Caco-2 (cell line): ENCODE data around the gene ZNF500. TPM values are rescaled to one million over a fixed set of nuclear protein-coding genes. Genes with fewer than 3 reads are reported as not detected.

Experiments
- BruUV-seq: library from RNA; stranded (reverse); fragments of 400-500 nt; replicated peaks from 2 replicates; lab custom pipeline; 2021; lab: Mats Ljungman, UMichigan
- CTCF ChIA-PET: fragments of 300-600 bp; sonication (Branson Sonifier 250); formaldehyde crosslinking; loops from one replicate; lab custom pipeline; 2022; ENCODE audit warnings: antibody characterized with exemption; lab: Charles Lee
- POLR2A ChIA-PET: fragments of 300-600 bp; sonication (Branson Sonifier 250); formaldehyde crosslinking; loops from one replicate; lab custom pipeline; 2022; ENCODE audit warnings: antibody characterized with exemption; lab: Charles Lee
- DNase-seq, 2 experiments: peaks; one replicate each; pipeline versions ENCODE4 v3.0.0 to v3.0.0-alpha.2; 2020 to 2022
- H3K27me3 ChIP-seq: replicated peaks from 2 replicates; pipeline ENCODE4 v1.6.0; 2011; ENCODE audit warnings: low read length; ENCODE audit not compliant: control insufficient read depth, insufficient read depth
- H3K36me3 ChIP-seq: 2 replicates; pipeline ENCODE4 v1.5.1; 2011; ENCODE audit warnings: low read length; ENCODE audit not compliant: control insufficient read depth, insufficient read depth
- H3K4me1 ChIP-seq: fragments of 250-450 bp; sonication (Bioruptor Pico); 2 replicates; pipeline ENCODE4 v1.5.1; 2020; ENCODE audit warnings: mild to moderate bottlenecking
- H3K4me3 ChIP-seq: 2 replicates; pipeline ENCODE4 v1.5.1; 2011; ENCODE audit warnings: low read depth, mild to moderate bottlenecking, control low read depth, low read length
- H3K9me3 ChIP-seq: fragments of 250-450 bp; sonication (Bioruptor Pico); 2 replicates; pipeline ENCODE4 v1.5.1; 2020; ENCODE audit warnings: mild to moderate bottlenecking, moderate library complexity
- H3K27ac Mint-ChIP-seq: one replicate; pipeline ENCODE4 v1.8.0; 2022; ENCODE audit warnings: mixed read lengths; ENCODE audit not compliant: unreplicated experiment
- H3K27me3 Mint-ChIP-seq: one replicate; pipeline ENCODE4 v1.8.0; 2022; ENCODE audit warnings: mixed read lengths; ENCODE audit not compliant: insufficient read depth, unreplicated experiment
- H3K36me3 Mint-ChIP-seq: one replicate; pipeline ENCODE4 v1.8.0; 2022; ENCODE audit warnings: mild to moderate bottlenecking, mixed read lengths; ENCODE audit not compliant: insufficient read depth, unreplicated experiment
- H3K4me1 Mint-ChIP-seq: one replicate; pipeline ENCODE4 v1.8.0; 2022; ENCODE audit warnings: low read depth, mixed read lengths; ENCODE audit not compliant: unreplicated experiment
- H3K4me3 Mint-ChIP-seq: one replicate; pipeline ENCODE4 v1.8.0; 2022; ENCODE audit warnings: mild to moderate bottlenecking, moderate library complexity, mixed read lengths; ENCODE audit not compliant: unreplicated experiment
- H3K9me3 Mint-ChIP-seq: one replicate; pipeline ENCODE4 v1.8.0; 2022; ENCODE audit warnings: mixed read lengths; ENCODE audit not compliant: unreplicated experiment
- CTCF ChIP-seq, 2 experiments: fragments of 200-600 bp in 1 of 2; IDR thresholded peaks; 1 replicate in 1 of 2; 2 replicates in 1 of 2; pipeline versions ENCODE4 v1.5.1 to v1.8.0; 2011 to 2022; ENCODE audit warnings: antibody characterized with exemption in 1 of 2, control low read depth in 1 of 2, inconsistent platforms in 1 of 2, low read depth in 1 of 2, low read length in 1 of 2, mild to moderate bottlenecking in 1 of 2, moderate library complexity in 1 of 2; ENCODE audit not compliant: insufficient read depth in 1 of 2, severe bottlenecking in 1 of 2, unreplicated experiment in 1 of 2
- intact Hi-C: fragments of 100-400 bp; cut with micrococcal nuclease; formaldehyde crosslinking; loops from one replicate; pipeline ENCODE4 v1.10.0; 2022; ENCODE audit not compliant: unreplicated experiment
- total RNA-seq: library from RNA; stranded (reverse); gene quantifications from 2 replicates; pipeline ENCODE4 v1.2.3, GENCODE V29; 2022

Gene ZNF500
- total RNA-seq, 1 experiment from 2014 or later: 12.9 TPM

- no peak for TF ChIP-seq CTCF (IDR thresholded peaks at IDR 0.05; ENCODE audit: insufficient read depth in 1 of 2, low read depth in 1 of 2, low read length in 1 of 2, severe bottlenecking in 1 of 2, unreplicated experiment in 1 of 2)
- H3K27ac Mint-ChIP-seq: peak within 1 kb of the TSS; percentile 99
- H3K9me3 Mint-ChIP-seq: no peaks in the 10 kb centered on the region
- no peaks in the 10 kb centered on the region for H3K4me1 Mint-ChIP-seq
- no TSS peak for BruUV-seq
- intact Hi-C loops: loop anchor here (2.0 kb wide), 3 partner anchors 35 to 225 kb away; partner anchors contain the start of genes ROGDI and SEC14L5
- ChIA-PET POLR2A (interaction anchor here (0.5 to 2.4 kb wide), 14 partner anchors 10 to 364 kb away, joined by 3 to 20 read pairs (median 4); partner anchors contain the start of genes CDIP1, MGRN1, NUDT16L1 and ROGDI), CTCF (interaction anchor here (0.6 to 1.7 kb wide), 11 partner anchors 17 to 224 kb away, joined by 3 to 10 read pairs (median 3); partner anchors contain the start of genes MGRN1, NUDT16L1, SEC14L5 and SEPTIN12)
- H3K27me3 Mint-ChIP-seq: no peaks in the 10 kb centered on the region
- Histone ChIP-seq H3K9me3 (no peaks in the 10 kb centered on the region), H3K4me3 (peak within 1 kb of the TSS; percentile 85), H3K36me3 (no peaks in the 10 kb centered on the region), H3K4me1 (peaks cover 4% of the 10 kb centered on the region; the same call in 1 of the 2 replicates), H3K27me3 (no peaks in the 10 kb centered on the region)
- H3K36me3 Mint-ChIP-seq: peaks cover 22% of the 10 kb centered on the region
- peak within 1 kb of the TSS; percentile 97 for H3K4me3 Mint-ChIP-seq
- peak; percentile 96 to 98 for DNase-seq
Observed at GRCh38 chr16:4734063-4734729, 32.8 kb downstream of the ZNF500 start, which contains the start of the genes ANKS3 and DNAAF8. Gene ANKS3, minus strand, starts transcription at chr16:4734271. Its CDS starts 4,122 bp downstream, at chr16:4730149. Gene DNAAF8, plus strand, starts transcription at chr16:4734537. Its CDS starts 1,978 bp downstream, at chr16:4736515.

DNA sequence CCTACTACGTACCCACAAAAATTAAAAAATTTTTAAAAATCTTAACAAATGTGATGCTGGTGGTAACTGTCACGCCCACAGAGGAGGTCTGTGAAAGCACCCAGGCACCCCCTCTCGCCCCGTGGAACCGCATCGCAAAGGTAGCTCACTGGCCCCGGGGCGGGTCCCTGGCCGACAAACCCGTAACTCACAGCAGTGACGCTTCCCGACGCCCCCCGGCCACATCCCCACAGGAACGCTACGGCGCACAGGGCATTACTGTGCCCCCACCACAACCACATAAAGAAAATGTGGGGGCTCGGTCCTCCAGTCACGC is 33.3 kb downstream of the ZNF500 start:
- intact Hi-C loops: loop anchor here (2.0 kb wide), 3 partner anchors 35 to 225 kb away; partner anchors contain the start of genes ROGDI and SEC14L5
- ChIA-PET CTCF (interaction anchor here (0.6 to 1.7 kb wide), 7 partner anchors 16 to 184 kb away, joined by 3 to 10 read pairs (median 4); partner anchors contain the start of genes MGRN1 and NUDT16L1), POLR2A (interaction anchor here (0.6 to 2.4 kb wide), 7 partner anchors 35 to 365 kb away, joined by 3 to 20 read pairs (median 10); partner anchors contain the start of genes CDIP1, NUDT16L1 and SEPTIN12)
- DNase-seq: no peak
- H3K27me3 ChIP-seq: no peaks in the 10 kb centered on the region
- Mint-ChIP-seq H3K4me3 (peak overlapping the region; percentile 97), H3K4me1 (no peaks in the 10 kb centered on the region), H3K9me3 (no peaks in the 10 kb centered on the region), H3K27ac (peak overlapping the region; percentile 99), H3K27me3 (no peaks in the 10 kb centered on the region), H3K36me3 (peaks cover 27% of the 10 kb centered on the region)
- TF ChIP-seq CTCF (IDR thresholded peaks at IDR 0.05; ENCODE audit: insufficient read depth in 1 of 2, low read depth in 1 of 2, low read length in 1 of 2, severe bottlenecking in 1 of 2, unreplicated experiment in 1 of 2): no peak
- no TSS peak for BruUV-seq
- peak overlapping the region; percentile 85 for H3K4me3 ChIP-seq
- peaks cover 4% of the 10 kb centered on the region; the same call in 1 of the 2 replicates for H3K4me1 ChIP-seq
- H3K9me3 ChIP-seq: no peaks in the 10 kb centered on the region
- H3K36me3 ChIP-seq: no peaks in the 10 kb centered on the region

GRCh38 chr16:4733211-4733742 is 33.7 kb downstream of the ZNF500 start:
- Histone ChIP-seq H3K4me1 (peaks cover 4% of the 10 kb centered on the region; the same call in 1 of the 2 replicates), H3K27me3 (no peaks in the 10 kb centered on the region), H3K9me3 (no peaks in the 10 kb centered on the region), H3K4me3 (peak overlapping the region; percentile 85), H3K36me3 (no peaks in the 10 kb centered on the region)
- peak overlapping the region; percentile 99 for H3K27ac Mint-ChIP-seq
- H3K36me3 Mint-ChIP-seq: peaks cover 31% of the 10 kb centered on the region
- BruUV-seq: no TSS peak
- peak overlapping the region; percentile 97 for H3K4me3 Mint-ChIP-seq
- H3K9me3 Mint-ChIP-seq: no peaks in the 10 kb centered on the region
- H3K27me3 Mint-ChIP-seq: no peaks in the 10 kb centered on the region
- CTCF ChIA-PET: interaction anchor here (0.9 to 1.7 kb wide), 2 partner anchors 83 to 117 kb away, joined by 3 to 6 read pairs; no protein-coding TSS in a partner anchor
- no peak for TF ChIP-seq CTCF (IDR thresholded peaks at IDR 0.05; ENCODE audit: insufficient read depth in 1 of 2, low read depth in 1 of 2, low read length in 1 of 2, severe bottlenecking in 1 of 2, unreplicated experiment in 1 of 2)
- intact Hi-C loops: no loop called here
- POLR2A ChIA-PET: interaction anchor here (1.6 to 2.4 kb wide), 3 partner anchors 35 to 117 kb away, joined by 11 to 20 read pairs (median 12); partner anchors contain the start of gene NUDT16L1
- no peaks in the 10 kb centered on the region for H3K4me1 Mint-ChIP-seq
- no peak for DNase-seq
